Measurements from ENCODE around the gene PGA5. TPM values are rescaled to one million over a fixed set of nuclear protein-coding genes. Genes with fewer than 3 reads are reported as not detected.

PGA5 gene
- total RNA-seq, 1 donor from 2014 or later: 2.9 TPM

DNA sequence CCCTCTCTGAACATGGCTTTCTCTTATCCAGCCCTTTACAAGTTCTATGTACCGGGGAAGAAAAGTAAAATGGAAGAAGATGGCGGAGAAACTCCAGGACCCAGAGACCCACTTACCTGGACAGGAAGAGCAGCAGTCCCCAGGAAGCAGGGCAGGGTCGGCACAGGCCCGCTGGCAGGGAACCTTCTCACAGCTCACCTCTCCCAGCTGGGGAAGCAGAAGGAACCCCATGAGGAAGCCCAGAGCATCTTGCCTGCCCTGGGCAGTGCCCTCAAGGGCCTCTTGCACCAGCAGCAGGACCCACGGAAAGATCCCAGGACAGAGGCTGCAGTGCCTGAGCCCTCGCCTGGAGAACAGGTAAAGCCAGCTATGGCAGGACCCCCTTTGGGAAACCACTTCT lies 23.4 kb downstream of the PGA5 start:
- Mint-ChIP-seq H3K27me3 (no peaks in the 10 kb centered on the region), H3K27ac (no peak overlapping the region), H3K4me3 (no peak overlapping the region), H3K36me3 (no peaks in the 10 kb centered on the region), H3K9me3 (no peaks in the 10 kb centered on the region), H3K4me1 (ENCODE audit: unreplicated experiment) (no peaks in the 10 kb centered on the region)
- TF ChIP-seq, protein P1, sequence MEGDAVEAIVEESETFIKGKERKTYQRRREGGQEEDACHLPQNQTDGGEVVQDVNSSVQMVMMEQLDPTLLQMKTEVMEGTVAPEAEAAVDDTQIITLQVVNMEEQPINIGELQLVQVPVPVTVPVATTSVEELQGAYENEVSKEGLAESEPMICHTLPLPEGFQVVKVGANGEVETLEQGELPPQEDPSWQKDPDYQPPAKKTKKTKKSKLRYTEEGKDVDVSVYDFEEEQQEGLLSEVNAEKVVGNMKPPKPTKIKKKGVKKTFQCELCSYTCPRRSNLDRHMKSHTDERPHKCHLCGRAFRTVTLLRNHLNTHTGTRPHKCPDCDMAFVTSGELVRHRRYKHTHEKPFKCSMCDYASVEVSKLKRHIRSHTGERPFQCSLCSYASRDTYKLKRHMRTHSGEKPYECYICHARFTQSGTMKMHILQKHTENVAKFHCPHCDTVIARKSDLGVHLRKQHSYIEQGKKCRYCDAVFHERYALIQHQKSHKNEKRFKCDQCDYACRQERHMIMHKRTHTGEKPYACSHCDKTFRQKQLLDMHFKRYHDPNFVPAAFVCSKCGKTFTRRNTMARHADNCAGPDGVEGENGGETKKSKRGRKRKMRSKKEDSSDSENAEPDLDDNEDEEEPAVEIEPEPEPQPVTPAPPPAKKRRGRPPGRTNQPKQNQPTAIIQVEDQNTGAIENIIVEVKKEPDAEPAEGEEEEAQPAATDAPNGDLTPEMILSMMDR (conservative IDR thresholded peaks at IDR 0.05): no peak
- no peak for DNase-seq (ENCODE audit: extremely low spot score, unreplicated experiment)

DNA sequence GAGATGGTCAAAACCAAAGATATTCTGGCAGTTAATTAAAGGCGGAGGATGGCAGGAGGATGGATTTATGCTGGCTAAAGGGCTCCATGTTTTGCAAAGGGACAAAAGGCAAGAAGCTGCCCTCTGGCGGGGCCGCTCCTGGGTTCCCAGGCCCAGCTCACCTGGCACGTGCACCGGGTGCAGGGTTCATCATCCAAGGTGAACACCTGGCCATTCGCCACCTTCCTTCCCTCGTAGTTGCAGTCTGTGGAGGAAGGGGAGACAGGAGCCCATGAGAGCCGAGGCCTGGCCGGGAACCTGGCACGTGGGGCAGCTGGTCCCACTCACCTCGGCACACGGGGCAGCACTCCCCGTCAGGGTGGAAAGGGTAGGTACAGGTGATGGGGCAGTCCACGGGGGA lies 23.8 kb downstream of the PGA5 start:
- Mint-ChIP-seq H3K4me1 (ENCODE audit: unreplicated experiment) (no peaks in the 10 kb centered on the region), H3K4me3 (no peak overlapping the region), H3K27me3 (no peaks in the 10 kb centered on the region), H3K27ac (no peak overlapping the region), H3K36me3 (no peaks in the 10 kb centered on the region), H3K9me3 (no peaks in the 10 kb centered on the region)
- DNase-seq (ENCODE audit: extremely low spot score, unreplicated experiment): no peak
- TF ChIP-seq, protein P1 (conservative IDR thresholded peaks at IDR 0.05): no peak

DNA sequence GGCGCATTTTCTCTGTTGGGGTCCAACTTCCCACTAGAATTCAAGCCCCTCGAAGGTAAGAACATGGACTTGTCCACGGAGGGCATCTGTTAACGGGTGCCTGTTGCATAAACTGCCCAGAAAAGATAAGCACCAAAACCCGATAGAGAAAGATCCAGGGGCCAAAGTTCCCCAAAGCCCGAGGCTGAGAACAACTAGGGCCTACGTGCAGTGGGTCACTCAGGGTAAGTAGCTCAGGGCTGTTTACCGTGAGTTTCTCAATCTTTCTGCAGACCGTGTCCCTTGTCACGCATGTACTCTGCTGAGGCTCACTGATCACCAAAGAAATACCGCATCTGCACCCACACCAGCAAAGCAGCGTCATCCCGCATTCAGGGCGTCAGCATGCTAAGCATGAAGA lies 24.4 kb downstream of the PGA5 start:
- Mint-ChIP-seq H3K4me3 (no peak overlapping the region), H3K27me3 (no peaks in the 10 kb centered on the region), H3K9me3 (no peaks in the 10 kb centered on the region), H3K27ac (no peak overlapping the region), H3K4me1 (ENCODE audit: unreplicated experiment) (no peaks in the 10 kb centered on the region), H3K36me3 (no peaks in the 10 kb centered on the region)
- TF ChIP-seq, protein P1 (conservative IDR thresholded peaks at IDR 0.05): no peak
- no peak for DNase-seq (ENCODE audit: extremely low spot score, unreplicated experiment)

DNA sequence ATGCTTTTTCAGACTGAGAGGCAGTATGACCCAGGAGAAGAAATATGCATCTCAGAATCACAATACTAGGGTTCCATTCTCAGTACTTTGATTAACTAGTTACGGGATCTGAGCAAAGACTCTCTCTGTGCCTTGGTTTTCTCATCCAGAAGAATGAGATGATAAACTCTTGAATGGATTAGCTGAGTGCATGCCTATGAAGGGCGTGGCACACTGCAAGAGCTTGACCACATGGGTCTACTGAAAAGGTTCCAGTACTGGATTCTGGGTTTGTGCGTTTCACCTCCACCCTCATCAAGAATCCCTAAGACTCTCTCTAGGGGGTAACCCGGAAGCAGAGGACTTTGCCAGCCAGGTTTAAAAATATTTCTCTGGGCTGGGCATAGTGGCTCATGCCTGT lies 25.6 kb downstream of the PGA5 start:
- H3K27me3 Mint-ChIP-seq: no peaks in the 10 kb centered on the region
- H3K36me3 Mint-ChIP-seq: no peaks in the 10 kb centered on the region
- no peak for DNase-seq (ENCODE audit: extremely low spot score, unreplicated experiment)
- no peaks in the 10 kb centered on the region for H3K4me1 Mint-ChIP-seq (ENCODE audit: unreplicated experiment)
- H3K9me3 Mint-ChIP-seq: no peaks in the 10 kb centered on the region
- TF ChIP-seq, protein P1 (conservative IDR thresholded peaks at IDR 0.05): no peak
- no peak overlapping the region for H3K4me3 Mint-ChIP-seq
- no peak overlapping the region for H3K27ac Mint-ChIP-seq

DNA sequence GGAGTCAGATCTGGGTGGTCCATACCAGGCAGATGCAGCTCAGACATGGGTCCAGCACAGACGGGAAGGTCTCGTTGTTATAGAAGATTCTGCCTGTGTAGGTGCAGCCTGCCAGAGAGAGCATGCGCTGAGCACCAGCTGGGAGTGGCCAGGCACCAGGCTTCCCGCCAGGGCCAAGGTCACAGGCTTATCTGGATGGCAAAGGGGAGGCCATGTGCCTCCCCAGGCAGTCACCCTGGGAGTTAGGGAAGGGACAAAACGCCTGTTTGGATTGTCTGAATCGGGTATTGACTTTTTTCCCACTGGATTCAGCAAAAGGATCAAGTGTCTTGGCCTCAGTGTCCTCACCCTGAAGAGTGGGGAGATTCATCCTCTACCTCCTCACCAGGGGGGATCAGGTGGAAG lies 26.5 kb downstream of the PGA5 start:
- H3K27me3 Mint-ChIP-seq: no peaks in the 10 kb centered on the region
- no peak overlapping the region for H3K27ac Mint-ChIP-seq
- no peaks in the 10 kb centered on the region for H3K9me3 Mint-ChIP-seq
- no peaks in the 10 kb centered on the region for H3K36me3 Mint-ChIP-seq
- TF ChIP-seq, protein P1 (conservative IDR thresholded peaks at IDR 0.05): no peak
- no peaks in the 10 kb centered on the region for H3K4me1 Mint-ChIP-seq (ENCODE audit: unreplicated experiment)
- no peak for DNase-seq (ENCODE audit: extremely low spot score, unreplicated experiment)
- H3K4me3 Mint-ChIP-seq: no peak overlapping the region
